Vagina (tissue), 2 donors: ENCODE data around the gene PIGM. TPM values are rescaled to one million over a fixed set of nuclear protein-coding genes. Genes with fewer than 3 reads are reported as not detected.

ENCODE experiments used
- DNase-seq, 2 donors: peaks; one replicate each; pipeline ENCODE4 v3.0.0-alpha.2; 2017; ENCODE audit errors: extremely low spot score in 2 of 2
- H3K27ac ChIP-seq: fragments of 200-600 bp; sonication (generic); one replicate; pipeline ENCODE4 v1.5.1; 2019
- H3K27me3 ChIP-seq: fragments of 200-600 bp; sonication (generic); one replicate; pipeline ENCODE4 v1.5.1; 2019
- H3K36me3 ChIP-seq, 2 donors: fragments of 200-600 bp; sonication (generic); one replicate each; pipeline ENCODE4 v1.5.1; 2017 to 2019
- H3K4me1 ChIP-seq: fragments of 200-600 bp; sonication (generic); one replicate; pipeline ENCODE4 v1.5.1; 2019
- H3K4me3 ChIP-seq, 2 donors: fragments of 200-600 bp; sonication (generic); 1 replicate in 1 of 2; 2 replicates in 1 of 2; pipeline ENCODE4 v1.5.1; 2016 to 2019
- H3K9me3 ChIP-seq: fragments of 200-600 bp; sonication (generic); one replicate; pipeline ENCODE4 v1.5.1; 2019
- CTCF ChIP-seq, 3 experiments: fragments of 450-650 bp in 2 of 3; fragments of 200-600 bp in 1 of 3; sonication (generic) in 1 of 3; IDR thresholded peaks; one replicate each; pipeline ENCODE4 v1.5.1; 2017 to 2019; ENCODE audit warnings: antibody characterized with exemption in 3 of 3, mild to moderate bottlenecking in 2 of 3, moderate library complexity in 2 of 3
- POLR2A ChIP-seq, 2 donors: fragments of 450-650 bp; IDR thresholded peaks; one replicate each; pipeline ENCODE4 v1.6.1; 2017; ENCODE audit warnings: antibody characterized with exemption in 2 of 2, mild to moderate bottlenecking in 2 of 2, moderate library complexity in 2 of 2
- POLR2AphosphoS5 ChIP-seq, 2 donors: sonication (generic); formaldehyde crosslinking; IDR thresholded peaks; one replicate each; pipeline ENCODE4 v1.9.0; 2017; ENCODE audit warnings: antibody characterized with exemption in 2 of 2, mild to moderate bottlenecking in 2 of 2, low read depth in 1 of 2; ENCODE audit not compliant: insufficient read depth in 1 of 2
- intact Hi-C: fragments of 100-400 bp; cut with DNase I; formaldehyde crosslinking; loops from one replicate; pipeline ENCODE4 v1.15.1; 2023
- total RNA-seq: library from RNA; depleted of rRNA; stranded (reverse); fragments of >200 nt; gene quantifications from one replicate; pipeline ENCODE4 v1.2.3, GENCODE V29; 2016

Gene PIGM
- total RNA-seq, 1 donor from 2014 or later = 2.7 TPM

GRCh38 chr1:160047111-160047991 lies 15.6 kb upstream of the PIGM start:
- peak in 1 of 2 donors; percentile 29 for DNase-seq
- Histone ChIP-seq H3K27ac (no peak overlapping the region), H3K4me3 (no peak overlapping the region), H3K4me1 (no peaks in the 10 kb centered on the region), H3K9me3 (no peaks in the 10 kb centered on the region), H3K27me3 (no peaks in the 10 kb centered on the region), H3K36me3 (no peaks in the 10 kb centered on the region)
- intact Hi-C loops = no loop called here
- no peak for TF ChIP-seq POLR2A (IDR thresholded peaks at IDR 0.05)
- no peak for TF ChIP-seq CTCF (IDR thresholded peaks at IDR 0.05)
- TF ChIP-seq POLR2AphosphoS5 (IDR thresholded peaks at IDR 0.05; ENCODE audit: insufficient read depth in 1 of 2, low read depth in 1 of 2) = no peak

GRCh38 chr1:160046494-160047110 lies 14.8 kb upstream of the PIGM start:
- intact Hi-C loops = no loop called here
- no peaks in the 10 kb centered on the region for H3K27me3 ChIP-seq
- TF ChIP-seq POLR2AphosphoS5 (IDR thresholded peaks at IDR 0.05; ENCODE audit: insufficient read depth in 1 of 2, low read depth in 1 of 2) (no peak), POLR2A (IDR thresholded peaks at IDR 0.05) (no peak), CTCF (IDR thresholded peaks at IDR 0.05) (peak; percentile 25 to 58 (median 35))
- H3K27ac ChIP-seq = no peak overlapping the region
- no peaks in the 10 kb centered on the region for H3K9me3 ChIP-seq
- no peaks in the 10 kb centered on the region for H3K4me1 ChIP-seq
- no peaks in the 10 kb centered on the region for H3K36me3 ChIP-seq
- H3K4me3 ChIP-seq = no peak overlapping the region
- peak in 1 of 2 donors; percentile 82 for DNase-seq

GRCh38 chr1:160045653-160046052 lies 13.9 kb upstream of the PIGM start:
- TF ChIP-seq POLR2AphosphoS5 (IDR thresholded peaks at IDR 0.05; ENCODE audit: insufficient read depth in 1 of 2, low read depth in 1 of 2) (no peak), POLR2A (IDR thresholded peaks at IDR 0.05) (no peak), CTCF (IDR thresholded peaks at IDR 0.05) (no peak)
- no peaks in the 10 kb centered on the region for H3K27me3 ChIP-seq
- intact Hi-C loops = no loop called here
- no peaks in the 10 kb centered on the region for H3K4me1 ChIP-seq
- no peak overlapping the region for H3K27ac ChIP-seq
- no peaks in the 10 kb centered on the region for H3K9me3 ChIP-seq
- no peak overlapping the region for H3K4me3 ChIP-seq
- H3K36me3 ChIP-seq = no peaks in the 10 kb centered on the region
- no peak for DNase-seq

GRCh38 chr1:160043543-160043942 lies 11.8 kb upstream of the PIGM start:
- Histone ChIP-seq H3K27ac (no peak overlapping the region), H3K4me3 (no peak overlapping the region), H3K4me1 (no peaks in the 10 kb centered on the region), H3K27me3 (no peaks in the 10 kb centered on the region), H3K36me3 (no peaks in the 10 kb centered on the region), H3K9me3 (no peaks in the 10 kb centered on the region)
- intact Hi-C loops = no loop called here
- TF ChIP-seq CTCF (IDR thresholded peaks at IDR 0.05) = no peak
- TF ChIP-seq POLR2A (IDR thresholded peaks at IDR 0.05) = no peak
- no peak for TF ChIP-seq POLR2AphosphoS5 (IDR thresholded peaks at IDR 0.05; ENCODE audit: insufficient read depth in 1 of 2, low read depth in 1 of 2)
- no peak for DNase-seq

GRCh38 chr1:160040476-160040875 lies 8.7 kb upstream of the PIGM start:
- Histone ChIP-seq H3K4me1 (no peaks in the 10 kb centered on the region), H3K27me3 (no peaks in the 10 kb centered on the region), H3K36me3 (no peaks in the 10 kb centered on the region), H3K4me3 (no peak overlapping the region), H3K27ac (no peak overlapping the region), H3K9me3 (no peaks in the 10 kb centered on the region)
- intact Hi-C loops = no loop called here
- no peak for DNase-seq
- TF ChIP-seq POLR2AphosphoS5 (IDR thresholded peaks at IDR 0.05; ENCODE audit: insufficient read depth in 1 of 2, low read depth in 1 of 2) (no peak), POLR2A (IDR thresholded peaks at IDR 0.05) (no peak), CTCF (IDR thresholded peaks at IDR 0.05) (no peak)
